Right lobe of liver (tissue), 4 donors: ENCODE data around the gene SUPT4H1.

Experiments used
- CTCF ChIP-seq, 4 donors: fragments of 200-600 bp in 3 of 4; fragments of 450-650 bp in 1 of 4; IDR thresholded peaks; one replicate each; pipeline versions ENCODE4 v1.5.1 to v1.8.0; 2016 to 2022; ENCODE audit warnings: antibody characterized with exemption in 4 of 4, mild to moderate bottlenecking in 2 of 4
- POLR2A ChIP-seq: fragments of 450-650 bp; IDR thresholded peaks from one replicate; pipeline ENCODE4 v1.6.1; 2017; ENCODE audit warnings: antibody characterized with exemption, mild to moderate bottlenecking
- donor health status: DM: no; HTN: no; CAD: no.
- donor health status: DM: no; HTN: no; CAD: no.
- donor health status: DM: no; HTN: yes; CAD: no.

- TF ChIP-seq CTCF (IDR thresholded peaks at IDR 0.05) (no peak), POLR2A (no peak)
Observed at GRCh38 chr17:58388302-58389190, 36.5 kb upstream of the SUPT4H1 start.
